GM11168 (cell line): ENCODE measurements around the gene RAB11B.
"Not testable (repeated sequence)": the region's sequence is repeated elsewhere in the genome, so short reads cannot be mapped to it uniquely, and the experiment has no call there.

Experiments used
- in situ Hi-C: fragments of 300-500 bp; cut with MboI; formaldehyde crosslinking; loops from one replicate; pipeline ENCODE4 v1.12.0; 2022; ENCODE audit warnings: low sequenced_read_pairs; ENCODE audit not compliant: unreplicated experiment

The RAB11B gene

GRCh38 chr19:8423817-8424223 lies 33.7 kb downstream of the RAB11B start:
- in situ Hi-C loops: no loop called here

- in situ Hi-C loops: not testable (repeated sequence)
Measured at GRCh38 chr19:8425331-8425730, 35.2 kb downstream of the RAB11B start.

GRCh38 chr19:8426283-8426682 lies 36.1 kb downstream of the RAB11B start:
- in situ Hi-C loops: no loop called here

GRCh38 chr19:8429044-8429443 lies 38.9 kb downstream of the RAB11B start:
- in situ Hi-C loops: no loop called here

- in situ Hi-C loops: no loop called here
Measured at GRCh38 chr19:8429826-8430225, 39.7 kb downstream of the RAB11B start.

GRCh38 chr19:8430650-8431049 lies 40.5 kb downstream of the RAB11B start:
- in situ Hi-C loops: no loop called here

- in situ Hi-C loops: no loop called here
Measured at GRCh38 chr19:8438236-8438635, 48.1 kb downstream of the RAB11B start.

- in situ Hi-C loops: no loop called here
Measured at GRCh38 chr19:8441725-8442544, 51.8 kb downstream of the RAB11B start.

- in situ Hi-C loops: not testable (repeated sequence)
Measured at GRCh38 chr19:8444140-8444676, 54.0 kb downstream of the RAB11B start.

- in situ Hi-C loops: no loop called here
Measured at GRCh38 chr19:8444677-8445487, 54.7 kb downstream of the RAB11B start, which contains the start of gene HNRNPM. TSS of gene HNRNPM (plus strand) at chr19:8444975. CDS start at chr19:8444999, 24 bp downstream.

- in situ Hi-C loops: no loop called here
Measured at GRCh38 chr19:8445488-8446001, 55.4 kb downstream of the RAB11B start.

GRCh38 chr19:8446061-8446709 lies 56.0 kb downstream of the RAB11B start:
- in situ Hi-C loops: no loop called here

GRCh38 chr19:8449830-8450229 lies 59.7 kb downstream of the RAB11B start:
- in situ Hi-C loops: no loop called here

- in situ Hi-C loops: no loop called here
Measured at GRCh38 chr19:8451377-8451776, 61.2 kb downstream of the RAB11B start.

- in situ Hi-C loops: no loop called here
Measured at GRCh38 chr19:8451885-8452284, 61.7 kb downstream of the RAB11B start.

- in situ Hi-C loops: no loop called here
Measured at GRCh38 chr19:8452446-8453123, 62.4 kb downstream of the RAB11B start.

GRCh38 chr19:8453616-8454015 lies 63.5 kb downstream of the RAB11B start:
- in situ Hi-C loops: no loop called here
